OCI-LY1 (cell line): ENCODE results near the gene APBA1.

ENCODE experiments used
- H2AFZ ChIP-seq: fragments of 200-600 bp; sonication (generic), shearing (Covaris generic); 2 replicates; pipeline ENCODE4 v1.6.0; 2014; ENCODE audit warnings: antibody characterized with exemption, mild to moderate bottlenecking, low read length
- H3F3A ChIP-seq: fragments of 200-600 bp; sonication (generic), shearing (Covaris generic); 2 replicates; pipeline ENCODE4 v1.6.0; 2014; ENCODE audit warnings: mild to moderate bottlenecking, antibody characterized with exemption, low read length, moderate library complexity; ENCODE audit not compliant: insufficient read depth
- H3K27ac ChIP-seq: fragments of 200-600 bp; sonication (generic); 2 replicates; pipeline ENCODE4 v1.5.1; 2014; ENCODE audit warnings: low read length, mixed run types, mild to moderate bottlenecking, low read depth; ENCODE audit not compliant: poor library complexity, severe bottlenecking
- H3K27me3 ChIP-seq: fragments of 200-600 bp; sonication (generic); 2 replicates; pipeline ENCODE4 v1.6.0; 2014; ENCODE audit warnings: antibody characterized with exemption, mild to moderate bottlenecking, low read length, moderate library complexity; ENCODE audit not compliant: insufficient read depth
- H3K36me3 ChIP-seq: fragments of 200-600 bp; sonication (generic); 2 replicates; pipeline ENCODE4 v1.6.1; 2014; ENCODE audit warnings: mild to moderate bottlenecking, antibody characterized with exemption, low read length, moderate library complexity, mixed read lengths; ENCODE audit not compliant: insufficient read depth
- H3K4me1 ChIP-seq: fragments of 200-600 bp; sonication (generic); 2 replicates; pipeline ENCODE4 v1.5.1; 2014; ENCODE audit warnings: mild to moderate bottlenecking, low read length, moderate library complexity; ENCODE audit not compliant: insufficient read depth, severe bottlenecking
- H3K4me2 ChIP-seq: fragments of 200-600 bp; sonication (generic), shearing (Covaris generic); 2 replicates; pipeline ENCODE4 v1.6.1; 2014; ENCODE audit warnings: low read length
- H3K4me3 ChIP-seq: fragments of 200-600 bp; sonication (generic); 2 replicates; pipeline ENCODE4 v1.5.1; 2014; ENCODE audit warnings: low read length, low read depth, mild to moderate bottlenecking, mixed read lengths; ENCODE audit not compliant: poor library complexity, severe bottlenecking
- H3K79me2 ChIP-seq: fragments of 200-600 bp; shearing (Covaris generic); 2 replicates; pipeline ENCODE4 v1.6.1; 2016; ENCODE audit warnings: mixed run types, low read length, mixed read lengths; ENCODE audit not compliant: insufficient read depth
- H3K9ac ChIP-seq: fragments of 200-600 bp; sonication (generic), shearing (Covaris generic); 2 replicates; pipeline ENCODE4 v1.6.1; 2014; ENCODE audit warnings: mild to moderate bottlenecking, low read length, mixed read lengths
- H3K9me2 ChIP-seq: fragments of 200-600 bp; sonication (generic), shearing (Covaris generic); 2 replicates; pipeline ENCODE4 v1.6.1; 2014; ENCODE audit warnings: low read depth, mild to moderate bottlenecking, low read length, mixed read lengths
- H3K9me3 ChIP-seq: fragments of 200-600 bp; shearing (Covaris generic); 2 replicates; pipeline ENCODE4 v1.6.1; 2014; ENCODE audit warnings: low read length, mixed read lengths
- H4K20me1 ChIP-seq: fragments of 200-600 bp; sonication (generic), shearing (Covaris generic); 2 replicates; pipeline ENCODE4 v1.6.0; 2016; ENCODE audit warnings: mild to moderate bottlenecking, low read length; ENCODE audit not compliant: insufficient read depth
- CTCF ChIP-seq: fragments of 200-600 bp; sonication (generic), shearing (Covaris generic); IDR thresholded peaks from 2 replicates; pipeline ENCODE4 v1.5.1; 2017; ENCODE audit warnings: mild to moderate bottlenecking, antibody characterized with exemption, low read length, moderate library complexity, mixed read lengths
- EZH2 ChIP-seq: fragments of 200-600 bp; sonication (generic), shearing (Covaris generic); IDR thresholded peaks from 2 replicates; pipeline ENCODE4 v1.8.0; 2017; ENCODE audit warnings: borderline replicate concordance, mixed run types, mild to moderate bottlenecking, antibody characterized with exemption, low read length, moderate library complexity, mixed read lengths

APBA1 gene

GRCh38 chr9:69549310-69550202 lies 122.6 kb downstream of the APBA1 start:
- Histone ChIP-seq H3K9ac (no peak overlapping the region), H3K4me3 (no peak overlapping the region), H4K20me1 (no peaks in the 10 kb centered on the region), H3K36me3 (no peaks in the 10 kb centered on the region), H3F3A (no peaks in the 10 kb centered on the region), H3K4me2 (no peak overlapping the region), H3K79me2 (no peaks in the 10 kb centered on the region), H2AFZ (no peak overlapping the region), H3K9me3 (no peaks in the 10 kb centered on the region), H3K4me1 (no peaks in the 10 kb centered on the region), H3K27ac (no peak overlapping the region), H3K9me2 (no peaks in the 10 kb centered on the region), H3K27me3 (no peaks in the 10 kb centered on the region)
- TF ChIP-seq CTCF (peak; percentile 84), EZH2 (no peak)

- no peaks in the 10 kb centered on the region for H3K79me2 ChIP-seq
Observed at GRCh38 chr9:69548681-69549080, 123.5 kb downstream of the APBA1 start.

DNA sequence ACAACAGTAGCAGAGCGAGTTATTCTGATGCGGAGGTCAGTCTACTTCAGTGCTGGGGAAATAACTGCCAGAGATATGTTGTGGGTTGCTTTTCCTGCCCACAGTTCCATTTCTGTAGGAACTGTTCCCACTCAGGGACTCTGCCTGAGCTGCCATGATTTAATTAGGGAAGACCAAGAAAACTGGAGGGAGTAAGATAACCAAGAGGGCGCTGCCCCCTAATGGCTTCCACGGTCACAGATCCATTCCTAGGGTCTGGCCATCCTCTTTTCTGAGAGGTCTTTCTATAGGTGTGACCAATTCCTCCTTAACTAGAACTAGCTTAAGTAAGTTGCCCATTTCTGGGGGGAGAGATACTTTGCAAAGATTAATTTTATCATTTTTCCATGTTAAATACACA lies 125.9 kb downstream of the APBA1 start:
- no peaks in the 10 kb centered on the region for H3K9me3 ChIP-seq
- H3K79me2 ChIP-seq = no peaks in the 10 kb centered on the region
- H3K36me3 ChIP-seq = no peaks in the 10 kb centered on the region
- no peak overlapping the region for H3K4me2 ChIP-seq
- no peak overlapping the region for H3K9ac ChIP-seq
- no peaks in the 10 kb centered on the region for H3K4me1 ChIP-seq
- no peaks in the 10 kb centered on the region for H3K9me2 ChIP-seq
- H3K27ac ChIP-seq = no peak overlapping the region
- H3K4me3 ChIP-seq = no peak overlapping the region
- TF ChIP-seq EZH2 (no peak), CTCF (peak; percentile 8; the same call in 1 of the 2 replicates)
- H4K20me1 ChIP-seq = no peaks in the 10 kb centered on the region
- H2AFZ ChIP-seq = no peak overlapping the region
- H3F3A ChIP-seq = no peaks in the 10 kb centered on the region
- no peaks in the 10 kb centered on the region for H3K27me3 ChIP-seq

More at GRCh38 chr9:69548681-69549080, 123.5 kb downstream of the APBA1 start:
- H3F3A ChIP-seq = no peaks in the 10 kb centered on the region
- H3K27me3 ChIP-seq = no peaks in the 10 kb centered on the region
- H3K9me2 ChIP-seq = no peaks in the 10 kb centered on the region
- H2AFZ ChIP-seq = no peak overlapping the region
- H3K4me3 ChIP-seq = no peak overlapping the region
- H4K20me1 ChIP-seq = no peaks in the 10 kb centered on the region
- H3K36me3 ChIP-seq = no peaks in the 10 kb centered on the region
- H3K9ac ChIP-seq = no peak overlapping the region
- H3K4me1 ChIP-seq = no peaks in the 10 kb centered on the region
- H3K9me3 ChIP-seq = no peaks in the 10 kb centered on the region
- H3K4me2 ChIP-seq = no peak overlapping the region
- TF ChIP-seq EZH2 = no peak
- TF ChIP-seq CTCF = no peak
- no peak overlapping the region for H3K27ac ChIP-seq
